Measurements from ENCODE around the gene SLC4A1.

DNA sequence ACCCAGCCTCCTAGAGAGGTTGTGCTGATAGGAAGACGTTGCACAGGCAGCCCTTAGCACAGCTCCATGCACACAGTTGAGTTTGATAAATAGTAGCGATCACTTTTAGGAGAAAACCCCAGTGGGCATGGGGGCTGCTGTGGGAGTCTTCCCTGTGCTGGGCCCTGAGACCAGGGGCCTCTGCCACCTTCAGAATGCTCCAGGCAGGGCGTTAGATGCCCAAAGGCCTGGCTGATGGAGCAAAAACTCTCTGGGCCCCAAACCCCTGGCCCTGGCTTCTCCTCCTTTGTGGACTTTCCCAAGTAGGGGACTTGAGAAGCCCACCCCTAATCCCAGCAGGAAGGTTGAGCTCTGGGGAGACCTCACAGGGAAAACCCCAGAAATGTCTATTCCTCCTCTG lies 14.3 kb upstream of the SLC4A1 start:
- TF ChIP-seq, protein P1, sequence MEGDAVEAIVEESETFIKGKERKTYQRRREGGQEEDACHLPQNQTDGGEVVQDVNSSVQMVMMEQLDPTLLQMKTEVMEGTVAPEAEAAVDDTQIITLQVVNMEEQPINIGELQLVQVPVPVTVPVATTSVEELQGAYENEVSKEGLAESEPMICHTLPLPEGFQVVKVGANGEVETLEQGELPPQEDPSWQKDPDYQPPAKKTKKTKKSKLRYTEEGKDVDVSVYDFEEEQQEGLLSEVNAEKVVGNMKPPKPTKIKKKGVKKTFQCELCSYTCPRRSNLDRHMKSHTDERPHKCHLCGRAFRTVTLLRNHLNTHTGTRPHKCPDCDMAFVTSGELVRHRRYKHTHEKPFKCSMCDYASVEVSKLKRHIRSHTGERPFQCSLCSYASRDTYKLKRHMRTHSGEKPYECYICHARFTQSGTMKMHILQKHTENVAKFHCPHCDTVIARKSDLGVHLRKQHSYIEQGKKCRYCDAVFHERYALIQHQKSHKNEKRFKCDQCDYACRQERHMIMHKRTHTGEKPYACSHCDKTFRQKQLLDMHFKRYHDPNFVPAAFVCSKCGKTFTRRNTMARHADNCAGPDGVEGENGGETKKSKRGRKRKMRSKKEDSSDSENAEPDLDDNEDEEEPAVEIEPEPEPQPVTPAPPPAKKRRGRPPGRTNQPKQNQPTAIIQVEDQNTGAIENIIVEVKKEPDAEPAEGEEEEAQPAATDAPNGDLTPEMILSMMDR (IDR thresholded peaks at IDR 0.05; ENCODE audit: low read depth, low read length, missing input control), result no peak
- no peak for TF ChIP-seq RAD21 (IDR thresholded peaks at IDR 0.05)
- TF ChIP-seq, protein P2, sequence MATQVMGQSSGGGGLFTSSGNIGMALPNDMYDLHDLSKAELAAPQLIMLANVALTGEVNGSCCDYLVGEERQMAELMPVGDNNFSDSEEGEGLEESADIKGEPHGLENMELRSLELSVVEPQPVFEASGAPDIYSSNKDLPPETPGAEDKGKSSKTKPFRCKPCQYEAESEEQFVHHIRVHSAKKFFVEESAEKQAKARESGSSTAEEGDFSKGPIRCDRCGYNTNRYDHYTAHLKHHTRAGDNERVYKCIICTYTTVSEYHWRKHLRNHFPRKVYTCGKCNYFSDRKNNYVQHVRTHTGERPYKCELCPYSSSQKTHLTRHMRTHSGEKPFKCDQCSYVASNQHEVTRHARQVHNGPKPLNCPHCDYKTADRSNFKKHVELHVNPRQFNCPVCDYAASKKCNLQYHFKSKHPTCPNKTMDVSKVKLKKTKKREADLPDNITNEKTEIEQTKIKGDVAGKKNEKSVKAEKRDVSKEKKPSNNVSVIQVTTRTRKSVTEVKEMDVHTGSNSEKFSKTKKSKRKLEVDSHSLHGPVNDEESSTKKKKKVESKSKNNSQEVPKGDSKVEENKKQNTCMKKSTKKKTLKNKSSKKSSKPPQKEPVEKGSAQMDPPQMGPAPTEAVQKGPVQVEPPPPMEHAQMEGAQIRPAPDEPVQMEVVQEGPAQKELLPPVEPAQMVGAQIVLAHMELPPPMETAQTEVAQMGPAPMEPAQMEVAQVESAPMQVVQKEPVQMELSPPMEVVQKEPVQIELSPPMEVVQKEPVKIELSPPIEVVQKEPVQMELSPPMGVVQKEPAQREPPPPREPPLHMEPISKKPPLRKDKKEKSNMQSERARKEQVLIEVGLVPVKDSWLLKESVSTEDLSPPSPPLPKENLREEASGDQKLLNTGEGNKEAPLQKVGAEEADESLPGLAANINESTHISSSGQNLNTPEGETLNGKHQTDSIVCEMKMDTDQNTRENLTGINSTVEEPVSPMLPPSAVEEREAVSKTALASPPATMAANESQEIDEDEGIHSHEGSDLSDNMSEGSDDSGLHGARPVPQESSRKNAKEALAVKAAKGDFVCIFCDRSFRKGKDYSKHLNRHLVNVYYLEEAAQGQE (IDR thresholded peaks at IDR 0.05), result no peak
- TF ChIP-seq, protein P3, sequence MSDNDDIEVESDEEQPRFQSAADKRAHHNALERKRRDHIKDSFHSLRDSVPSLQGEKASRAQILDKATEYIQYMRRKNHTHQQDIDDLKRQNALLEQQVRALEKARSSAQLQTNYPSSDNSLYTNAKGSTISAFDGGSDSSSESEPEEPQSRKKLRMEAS (IDR thresholded peaks at IDR 0.05), result no peak
- TF ChIP-seq JUND (IDR thresholded peaks at IDR 0.05), result no peak
- TF ChIP-seq RXRA (IDR thresholded peaks at IDR 0.05), result no peak
- no peak for TF ChIP-seq TAF1 (conservative IDR thresholded peaks at IDR 0.05)
- no peak for TF ChIP-seq FOXA1 (IDR thresholded peaks at IDR 0.05)
- no peak for TF ChIP-seq HNF4A (conservative IDR thresholded peaks at IDR 0.05)
- TF ChIP-seq GABPA (IDR thresholded peaks at IDR 0.05 in 1 of 2, conservative IDR thresholded peaks at IDR 0.05 in 1 of 2), result no peak

Measured in liver (tissue), 3 donors.